Calu3 (cell line): ENCODE data around the gene SLC25A20. TPM values are rescaled to one million over a fixed set of nuclear protein-coding genes. Genes with fewer than 3 reads are reported as not detected.

Source experiments
- BruUV-seq: library from RNA; stranded (reverse); fragments of 400-500 nt; replicated peaks from 2 replicates; lab custom pipeline; 2021; lab: Mats Ljungman, UMichigan
- CTCF ChIA-PET: fragments of 300-600 bp; sonication (Branson Sonifier 250); formaldehyde crosslinking; loops from one replicate; lab custom pipeline; 2022; ENCODE audit warnings: antibody characterized with exemption; lab: Charles Lee
- DNase-seq: peaks from one replicate; pipeline ENCODE4 v3.0.0; 2022
- H3K27ac Mint-ChIP-seq: one replicate; pipeline ENCODE4 v1.8.0; 2022; ENCODE audit warnings: mixed read lengths; ENCODE audit not compliant: unreplicated experiment
- H3K27me3 Mint-ChIP-seq: one replicate; pipeline ENCODE4 v1.8.0; 2022; ENCODE audit warnings: mixed read lengths; ENCODE audit not compliant: unreplicated experiment
- H3K36me3 Mint-ChIP-seq: one replicate; pipeline ENCODE4 v1.8.0; 2022; ENCODE audit warnings: mild to moderate bottlenecking, moderate library complexity, mixed read lengths; ENCODE audit not compliant: insufficient read depth, unreplicated experiment
- H3K4me1 Mint-ChIP-seq: one replicate; pipeline ENCODE4 v1.8.0; 2022; ENCODE audit warnings: mild to moderate bottlenecking, low read depth, mixed read lengths; ENCODE audit not compliant: unreplicated experiment
- H3K4me3 Mint-ChIP-seq: one replicate; pipeline ENCODE4 v1.8.0; 2022; ENCODE audit warnings: mild to moderate bottlenecking, low read depth, moderate library complexity, mixed read lengths; ENCODE audit not compliant: unreplicated experiment
- H3K9me3 Mint-ChIP-seq: one replicate; pipeline ENCODE4 v1.8.0; 2022; ENCODE audit warnings: low read depth, mixed read lengths; ENCODE audit not compliant: unreplicated experiment
- intact Hi-C: fragments of 100-400 bp; cut with micrococcal nuclease; formaldehyde crosslinking; loops from one replicate; pipeline ENCODE4 v1.10.0; 2022; ENCODE audit not compliant: unreplicated experiment
- total RNA-seq: library from RNA; stranded (reverse); gene quantifications from 2 replicates; pipeline ENCODE4 v1.2.3, GENCODE V29; 2022
- TF ChIP-seq, protein P1 (sequence below): fragments of 200-600 bp; IDR thresholded peaks from one replicate; pipeline ENCODE4 v1.8.0; 2022; ENCODE audit warnings: antibody characterized with exemption; ENCODE audit not compliant: unreplicated experiment

Gene SLC25A20
- total RNA-seq, 1 experiment from 2014 or later, result 11.4 TPM

DNA sequence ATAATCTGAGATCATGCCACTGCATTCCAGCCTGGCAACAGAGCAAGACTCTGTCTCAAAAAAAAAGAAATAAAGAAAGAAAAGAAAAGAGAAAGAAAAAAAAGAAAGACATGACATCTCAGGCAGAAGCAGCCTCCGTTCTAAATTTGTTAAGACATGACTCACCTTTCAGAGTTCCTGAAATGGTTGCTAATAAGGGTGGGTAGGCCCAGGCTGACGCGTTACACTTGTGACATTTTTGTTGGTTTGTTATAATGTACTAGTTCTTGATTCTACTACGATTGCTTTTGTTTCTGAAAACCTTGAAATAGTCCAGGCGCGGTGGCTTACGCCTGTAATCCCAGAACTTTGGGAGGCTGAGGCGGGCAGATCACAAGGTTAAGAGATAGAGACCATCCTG is 21.0 kb downstream of the SLC25A20 start:
- CTCF ChIA-PET, result interaction anchor here (0.6 kb wide), 1 partner anchor 14 kb away, joined by 3 read pairs; no protein-coding TSS in a partner anchor
- Mint-ChIP-seq H3K27me3 (no peaks in the 10 kb centered on the region), H3K36me3 (no peaks in the 10 kb centered on the region), H3K4me3 (no peak overlapping the region), H3K9me3 (no peaks in the 10 kb centered on the region), H3K27ac (no peak overlapping the region), H3K4me1 (no peaks in the 10 kb centered on the region)
- TF ChIP-seq, protein P1, sequence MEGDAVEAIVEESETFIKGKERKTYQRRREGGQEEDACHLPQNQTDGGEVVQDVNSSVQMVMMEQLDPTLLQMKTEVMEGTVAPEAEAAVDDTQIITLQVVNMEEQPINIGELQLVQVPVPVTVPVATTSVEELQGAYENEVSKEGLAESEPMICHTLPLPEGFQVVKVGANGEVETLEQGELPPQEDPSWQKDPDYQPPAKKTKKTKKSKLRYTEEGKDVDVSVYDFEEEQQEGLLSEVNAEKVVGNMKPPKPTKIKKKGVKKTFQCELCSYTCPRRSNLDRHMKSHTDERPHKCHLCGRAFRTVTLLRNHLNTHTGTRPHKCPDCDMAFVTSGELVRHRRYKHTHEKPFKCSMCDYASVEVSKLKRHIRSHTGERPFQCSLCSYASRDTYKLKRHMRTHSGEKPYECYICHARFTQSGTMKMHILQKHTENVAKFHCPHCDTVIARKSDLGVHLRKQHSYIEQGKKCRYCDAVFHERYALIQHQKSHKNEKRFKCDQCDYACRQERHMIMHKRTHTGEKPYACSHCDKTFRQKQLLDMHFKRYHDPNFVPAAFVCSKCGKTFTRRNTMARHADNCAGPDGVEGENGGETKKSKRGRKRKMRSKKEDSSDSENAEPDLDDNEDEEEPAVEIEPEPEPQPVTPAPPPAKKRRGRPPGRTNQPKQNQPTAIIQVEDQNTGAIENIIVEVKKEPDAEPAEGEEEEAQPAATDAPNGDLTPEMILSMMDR, result no peak
- no TSS peak for BruUV-seq
- intact Hi-C loops, result no loop called here
- no peak for DNase-seq

DNA sequence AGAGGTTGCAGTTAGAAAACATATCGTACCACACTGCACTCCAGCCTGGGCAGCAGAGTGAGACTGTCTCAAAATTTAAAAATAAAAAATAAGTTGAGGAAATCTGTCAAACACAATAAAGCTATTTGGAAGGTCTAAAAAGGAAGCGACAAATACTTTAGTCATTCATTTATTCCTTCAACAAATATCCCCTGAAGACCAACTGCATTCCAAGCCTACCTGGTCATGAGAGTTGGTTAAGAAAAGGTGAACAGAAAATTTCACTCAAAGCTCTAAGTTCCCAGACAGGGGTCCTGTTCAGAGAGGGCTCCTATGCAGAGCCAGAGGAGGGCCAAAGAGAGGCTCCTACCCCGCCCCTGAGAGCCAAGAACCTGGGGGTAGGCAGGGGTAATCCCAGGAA is 35.6 kb downstream of the SLC25A20 start:
- H3K4me1 Mint-ChIP-seq, result no peaks in the 10 kb centered on the region
- H3K27ac Mint-ChIP-seq, result no peak overlapping the region
- H3K27me3 Mint-ChIP-seq, result no peaks in the 10 kb centered on the region
- no peak for DNase-seq
- intact Hi-C loops, result no loop called here
- no peak overlapping the region for H3K4me3 Mint-ChIP-seq
- TF ChIP-seq, protein P1, result no peak
- no peaks in the 10 kb centered on the region for H3K36me3 Mint-ChIP-seq
- H3K9me3 Mint-ChIP-seq, result no peaks in the 10 kb centered on the region
- no TSS peak for BruUV-seq
- CTCF ChIA-PET, result interaction anchor here (0.6 kb wide), 1 partner anchor 15 kb away, joined by 3 read pairs; no protein-coding TSS in a partner anchor

DNA sequence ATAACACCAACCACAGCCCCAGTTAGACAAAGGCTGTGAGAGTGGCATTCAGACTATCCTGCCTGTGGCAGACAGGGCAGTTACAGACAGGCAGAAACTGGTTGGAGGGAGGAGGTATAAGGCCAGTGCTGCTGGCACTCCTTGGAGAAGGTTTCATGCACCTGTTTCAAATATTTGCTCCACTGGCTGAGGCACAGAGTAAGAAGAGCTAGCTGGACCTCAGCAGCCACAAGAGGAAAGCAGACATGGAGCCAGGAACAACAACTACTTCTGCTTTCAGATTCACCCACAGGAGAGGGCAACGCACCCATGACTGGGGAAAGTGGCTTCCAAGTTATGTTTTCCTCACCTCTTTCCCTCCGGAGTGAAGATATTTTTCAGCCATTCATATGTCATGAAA is 39.5 kb downstream of the SLC25A20 start:
- no peak for DNase-seq
- intact Hi-C loops, result no loop called here
- Mint-ChIP-seq H3K27me3 (no peaks in the 10 kb centered on the region), H3K36me3 (no peaks in the 10 kb centered on the region), H3K4me3 (no peak overlapping the region), H3K9me3 (no peaks in the 10 kb centered on the region), H3K27ac (no peak overlapping the region), H3K4me1 (no peaks in the 10 kb centered on the region)
- CTCF ChIA-PET, result interaction anchor here (0.6 kb wide), 1 partner anchor 27 kb away, joined by 3 read pairs; no protein-coding TSS in a partner anchor
- BruUV-seq, result no TSS peak
- TF ChIP-seq, protein P1, result no peak

DNA sequence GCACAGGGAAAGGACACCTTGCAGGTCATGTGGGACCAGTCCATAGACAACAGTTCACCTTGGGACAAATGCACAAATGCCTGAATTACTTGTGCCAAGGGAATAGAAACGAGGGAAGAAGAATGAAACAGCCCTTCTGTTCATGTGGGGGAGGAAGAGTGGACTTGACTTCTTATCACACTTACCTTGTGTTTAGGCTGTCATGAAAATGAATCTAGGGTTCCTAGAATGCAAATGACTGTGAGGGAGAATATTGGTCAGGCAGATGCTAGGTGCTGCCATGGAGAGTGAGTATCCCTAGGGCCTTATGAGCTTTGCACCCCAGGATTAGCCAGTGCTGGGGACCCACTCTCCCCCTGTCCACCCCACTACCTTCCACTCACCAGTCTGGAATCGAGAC is 40.0 kb downstream of the SLC25A20 start:
- H3K4me1 Mint-ChIP-seq, result no peaks in the 10 kb centered on the region
- H3K36me3 Mint-ChIP-seq, result no peaks in the 10 kb centered on the region
- H3K4me3 Mint-ChIP-seq, result no peak overlapping the region
- no peak for DNase-seq
- H3K9me3 Mint-ChIP-seq, result no peaks in the 10 kb centered on the region
- no peaks in the 10 kb centered on the region for H3K27me3 Mint-ChIP-seq
- TF ChIP-seq, protein P1, result no peak
- H3K27ac Mint-ChIP-seq, result no peak overlapping the region
- intact Hi-C loops, result no loop called here
- CTCF ChIA-PET, result no interaction called here
- no TSS peak for BruUV-seq
